ENCODE results near the gene GNG13. TPM values are rescaled to one million over a fixed set of nuclear protein-coding genes. Genes with fewer than 3 reads are reported as not detected.

Gene GNG13
- total RNA-seq, 3 donors from 2014 or later: not detected

DNA sequence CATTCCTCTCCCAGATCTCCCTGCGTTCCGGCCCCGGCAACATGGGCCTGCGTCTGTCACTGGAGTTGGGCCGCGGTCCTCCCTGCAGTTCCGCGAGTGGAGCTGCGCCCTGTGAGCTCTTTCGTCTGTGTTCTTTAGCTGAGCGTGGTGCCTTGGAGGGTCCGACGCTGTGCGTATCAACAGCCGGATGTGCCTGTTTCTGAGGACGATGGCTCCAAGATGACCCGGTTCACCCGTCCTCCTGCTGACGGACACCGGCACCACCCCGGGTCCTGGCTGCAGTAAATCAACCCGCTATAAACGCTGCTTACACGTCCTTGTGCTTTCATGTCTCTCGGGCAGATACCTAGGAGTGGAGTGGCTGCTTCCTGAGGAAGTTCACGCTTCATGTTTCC is 44.8 kb upstream of the GNG13 start:
- intact Hi-C loops (cut with DNase I; ENCODE audit: low total_unique reads): no loop called here
- TF ChIP-seq POLR2AphosphoS5 (IDR thresholded peaks at IDR 0.05): no peak
- TF ChIP-seq, protein P1, sequence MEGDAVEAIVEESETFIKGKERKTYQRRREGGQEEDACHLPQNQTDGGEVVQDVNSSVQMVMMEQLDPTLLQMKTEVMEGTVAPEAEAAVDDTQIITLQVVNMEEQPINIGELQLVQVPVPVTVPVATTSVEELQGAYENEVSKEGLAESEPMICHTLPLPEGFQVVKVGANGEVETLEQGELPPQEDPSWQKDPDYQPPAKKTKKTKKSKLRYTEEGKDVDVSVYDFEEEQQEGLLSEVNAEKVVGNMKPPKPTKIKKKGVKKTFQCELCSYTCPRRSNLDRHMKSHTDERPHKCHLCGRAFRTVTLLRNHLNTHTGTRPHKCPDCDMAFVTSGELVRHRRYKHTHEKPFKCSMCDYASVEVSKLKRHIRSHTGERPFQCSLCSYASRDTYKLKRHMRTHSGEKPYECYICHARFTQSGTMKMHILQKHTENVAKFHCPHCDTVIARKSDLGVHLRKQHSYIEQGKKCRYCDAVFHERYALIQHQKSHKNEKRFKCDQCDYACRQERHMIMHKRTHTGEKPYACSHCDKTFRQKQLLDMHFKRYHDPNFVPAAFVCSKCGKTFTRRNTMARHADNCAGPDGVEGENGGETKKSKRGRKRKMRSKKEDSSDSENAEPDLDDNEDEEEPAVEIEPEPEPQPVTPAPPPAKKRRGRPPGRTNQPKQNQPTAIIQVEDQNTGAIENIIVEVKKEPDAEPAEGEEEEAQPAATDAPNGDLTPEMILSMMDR (IDR thresholded peaks at IDR 0.05): no peak
- no peak for TF ChIP-seq POLR2A (IDR thresholded peaks at IDR 0.05)
- H3K27ac ChIP-seq: no peak overlapping the region
- no peaks in the 10 kb centered on the region for H3K9me3 ChIP-seq
- DNase-seq (ENCODE audit: low spot score in 2 of 2): no peak
- no peaks in the 10 kb centered on the region for H3K36me3 ChIP-seq
- H3K27me3 ChIP-seq: peaks cover 0 to 18% of the 10 kb centered on the region in 2 donors
- no peak overlapping the region for H3K4me3 ChIP-seq
- H3K4me1 ChIP-seq: no peaks in the 10 kb centered on the region

DNA sequence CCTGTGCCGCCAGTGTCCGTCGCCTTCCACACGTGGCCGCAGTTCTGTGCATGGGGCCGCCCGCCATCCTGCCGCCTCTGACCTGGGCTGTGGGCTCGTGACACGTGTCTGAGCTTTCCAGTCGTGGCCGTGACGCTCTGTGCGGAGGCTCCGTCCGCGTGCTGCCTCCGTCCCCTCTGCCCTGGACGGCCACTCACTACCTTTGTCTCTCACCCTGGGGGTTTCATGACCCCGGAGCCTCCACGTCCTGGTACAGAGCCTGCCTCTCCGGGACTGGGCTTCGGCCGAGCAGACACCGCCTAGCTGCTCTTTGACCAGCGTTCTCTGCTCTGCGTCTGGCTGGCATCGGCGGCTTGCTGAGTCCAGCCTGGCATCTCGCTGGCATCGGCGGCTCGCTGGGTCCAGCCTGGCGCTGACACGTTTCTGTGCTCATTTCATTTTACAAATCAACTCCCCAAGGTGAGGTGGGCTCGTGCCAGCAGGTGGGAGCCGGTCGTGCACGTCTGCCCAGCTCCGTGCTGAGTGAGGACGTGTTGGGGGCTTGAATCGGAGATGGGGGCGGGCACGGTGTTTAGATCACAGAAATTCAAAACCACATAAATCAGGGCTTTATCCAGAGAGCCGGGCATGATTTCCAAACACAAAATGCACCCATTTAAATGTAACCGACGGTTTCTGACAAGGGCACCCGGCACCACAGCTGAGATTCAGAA is 44.3 kb upstream of the GNG13 start:
- no peak overlapping the region for H3K4me3 ChIP-seq
- no peaks in the 10 kb centered on the region for H3K36me3 ChIP-seq
- intact Hi-C loops (cut with DNase I; ENCODE audit: low total_unique reads): no loop called here
- TF ChIP-seq POLR2A (IDR thresholded peaks at IDR 0.05) (no peak), POLR2AphosphoS5 (IDR thresholded peaks at IDR 0.05) (no peak)
- TF ChIP-seq, protein P1 (IDR thresholded peaks at IDR 0.05): no peak
- no peak overlapping the region for H3K27ac ChIP-seq
- peaks cover 0 to 23% of the 10 kb centered on the region in 2 donors for H3K27me3 ChIP-seq
- DNase-seq (ENCODE audit: low spot score in 2 of 2): no peak
- H3K4me1 ChIP-seq: no peaks in the 10 kb centered on the region
- no peaks in the 10 kb centered on the region for H3K9me3 ChIP-seq

DNA sequence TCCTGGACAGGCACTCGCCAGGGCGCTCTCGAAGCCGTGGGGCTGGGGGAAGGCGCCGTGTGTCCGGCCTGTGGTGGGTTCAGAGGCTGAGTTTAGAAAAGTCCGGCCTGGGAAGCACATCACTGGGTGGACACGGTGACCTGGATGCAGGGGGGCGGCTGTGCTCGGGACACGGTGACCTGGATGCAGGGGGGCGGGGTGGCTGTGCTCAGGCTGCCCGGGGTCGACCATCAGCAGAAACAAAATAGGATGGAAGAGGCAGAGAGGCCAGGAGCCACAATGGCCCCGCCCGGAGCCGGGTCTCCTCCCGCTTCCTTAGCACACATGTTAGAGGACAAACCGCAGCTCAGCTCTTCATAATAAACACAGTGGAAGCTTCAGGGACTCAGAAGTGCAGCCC is 43.2 kb upstream of the GNG13 start:
- TF ChIP-seq POLR2AphosphoS5 (IDR thresholded peaks at IDR 0.05): no peak
- TF ChIP-seq POLR2A (IDR thresholded peaks at IDR 0.05): no peak
- peaks cover 0 to 33% of the 10 kb centered on the region in 2 donors for H3K27me3 ChIP-seq
- H3K36me3 ChIP-seq: no peaks in the 10 kb centered on the region
- no peak overlapping the region for H3K27ac ChIP-seq
- intact Hi-C loops (cut with DNase I; ENCODE audit: low total_unique reads): no loop called here
- H3K4me1 ChIP-seq: no peaks in the 10 kb centered on the region
- no peak for DNase-seq (ENCODE audit: low spot score in 2 of 2)
- H3K9me3 ChIP-seq: peaks cover 0 to under 1% of the 10 kb centered on the region in 2 donors
- H3K4me3 ChIP-seq: no peak overlapping the region

DNA sequence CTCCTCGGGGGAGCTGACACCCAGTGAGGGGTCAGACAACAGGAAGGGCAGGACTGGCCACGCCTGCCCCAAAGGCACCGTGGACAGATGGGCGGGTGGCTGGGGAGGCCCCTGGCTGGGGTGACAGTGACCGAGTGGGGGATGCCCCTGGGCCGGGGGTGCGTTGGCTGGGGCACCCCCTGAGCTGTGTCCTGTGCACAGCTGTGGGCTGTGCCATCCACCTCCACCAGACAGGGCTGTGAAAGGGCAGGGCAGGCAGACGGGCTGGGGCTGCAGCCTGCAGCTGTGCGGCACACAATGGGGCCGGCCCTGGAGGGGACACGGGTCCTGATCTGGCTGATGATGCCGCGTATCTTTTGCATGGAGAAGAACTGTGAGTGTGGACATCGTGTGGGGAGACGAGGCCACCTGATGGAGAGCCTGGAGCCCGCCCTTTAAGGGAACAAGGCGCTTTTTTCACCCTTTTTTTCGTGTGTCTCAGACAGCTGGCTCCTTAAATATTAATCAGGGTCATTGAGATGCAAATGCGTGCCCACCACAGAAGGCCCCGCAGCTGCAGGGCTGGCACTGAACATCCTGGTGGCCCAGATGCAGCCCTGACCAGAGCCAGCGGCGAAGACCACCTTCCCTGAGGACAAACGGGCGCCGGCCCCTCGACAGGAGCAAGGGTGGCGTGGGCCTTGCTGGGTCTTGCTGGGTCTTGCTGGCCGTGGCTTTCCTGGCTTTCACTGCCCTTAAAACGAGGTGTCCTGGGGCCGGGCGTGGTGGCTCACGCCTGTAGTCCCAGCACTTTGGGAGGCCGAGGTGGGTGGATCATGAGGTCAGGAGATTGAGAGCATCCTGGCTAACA is 42.4 kb upstream of the GNG13 start:
- Histone ChIP-seq H3K9me3 (peaks cover 0 to 3% of the 10 kb centered on the region in 2 donors), H3K4me1 (no peaks in the 10 kb centered on the region), H3K4me3 (no peak overlapping the region), H3K27me3 (peaks cover 0 to 39% of the 10 kb centered on the region in 2 donors), H3K36me3 (no peaks in the 10 kb centered on the region), H3K27ac (no peak overlapping the region)
- TF ChIP-seq, protein P1 (IDR thresholded peaks at IDR 0.05): no peak
- TF ChIP-seq POLR2AphosphoS5 (IDR thresholded peaks at IDR 0.05) (no peak), POLR2A (IDR thresholded peaks at IDR 0.05) (no peak)
- DNase-seq (ENCODE audit: low spot score in 2 of 2): no peak
- intact Hi-C loops (cut with DNase I; ENCODE audit: low total_unique reads): no loop called here

DNA sequence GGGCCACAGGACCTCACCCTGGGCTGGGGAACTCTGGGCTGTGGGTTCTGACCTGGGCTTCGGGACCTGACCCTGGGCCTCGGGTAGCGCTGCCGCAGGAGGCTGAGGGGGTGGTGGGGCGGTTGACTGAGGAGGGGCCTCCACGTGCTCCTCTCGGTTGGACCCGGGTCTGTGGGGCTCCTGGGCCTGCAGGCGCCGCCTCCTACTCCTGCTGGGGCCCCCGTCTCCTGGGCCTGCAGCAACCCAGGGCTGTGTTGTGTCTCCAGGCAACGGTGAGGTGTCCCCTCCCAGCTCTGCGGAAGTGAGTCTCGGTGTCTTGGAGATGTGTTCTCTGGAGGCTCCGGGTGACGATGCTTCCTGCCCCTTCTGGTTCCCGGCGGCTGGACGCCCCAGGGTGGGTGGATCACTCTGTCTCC is 41.5 kb upstream of the GNG13 start:
- peaks cover 2 to 9% of the 10 kb centered on the region in 2 donors for H3K9me3 ChIP-seq
- TF ChIP-seq POLR2A (IDR thresholded peaks at IDR 0.05) (no peak), POLR2AphosphoS5 (IDR thresholded peaks at IDR 0.05) (no peak)
- TF ChIP-seq, protein P1 (IDR thresholded peaks at IDR 0.05): no peak
- no peaks in the 10 kb centered on the region for H3K36me3 ChIP-seq
- peaks cover 0 to 39% of the 10 kb centered on the region in 2 donors for H3K27me3 ChIP-seq
- intact Hi-C loops (cut with DNase I; ENCODE audit: low total_unique reads): no loop called here
- no peak for DNase-seq (ENCODE audit: low spot score in 2 of 2)
- no peaks in the 10 kb centered on the region for H3K4me1 ChIP-seq
- no peak overlapping the region for H3K27ac ChIP-seq
- H3K4me3 ChIP-seq: no peak overlapping the region
